COLO668 (cell line): ENCODE results near the gene PMF1.

Source experiments
- DNase-seq: peaks from one replicate; lab custom pipeline; 2025; ENCODE audit not compliant: unreplicated experiment; lab: John Stamatoyannopoulos, UW

Gene PMF1

GRCh38 chr1:156262461-156263287, 49.9 kb downstream of the PMF1 start:
- DNase-seq = no peak

GRCh38 chr1:156263288-156263655, 50.5 kb downstream of the PMF1 start:
- DNase-seq = no peak

GRCh38 chr1:156266051-156266450, 53.2 kb downstream of the PMF1 start:
- no peak for DNase-seq

GRCh38 chr1:156268336-156268735, 55.5 kb downstream of the PMF1 start:
- no peak for DNase-seq

DNA sequence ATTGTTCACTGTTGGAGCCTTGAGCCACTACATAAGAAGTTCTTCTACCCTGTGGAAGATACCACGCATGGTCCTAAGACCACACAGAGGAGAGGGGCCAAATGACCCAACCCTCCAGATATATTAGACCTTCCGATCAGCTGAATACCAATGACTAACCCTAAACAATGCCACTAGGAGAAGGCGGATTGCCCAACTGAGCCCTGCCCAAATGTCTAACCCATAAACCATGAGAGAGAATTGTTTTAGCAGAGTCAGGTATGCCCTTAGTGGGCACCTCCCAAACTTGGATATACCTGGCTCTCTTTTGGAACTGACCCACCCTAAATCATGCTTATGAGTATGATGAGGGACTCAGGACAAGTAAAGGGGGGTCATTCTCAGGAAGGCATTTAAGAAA, 57.5 kb downstream of the PMF1 start:
- no peak for DNase-seq

DNA sequence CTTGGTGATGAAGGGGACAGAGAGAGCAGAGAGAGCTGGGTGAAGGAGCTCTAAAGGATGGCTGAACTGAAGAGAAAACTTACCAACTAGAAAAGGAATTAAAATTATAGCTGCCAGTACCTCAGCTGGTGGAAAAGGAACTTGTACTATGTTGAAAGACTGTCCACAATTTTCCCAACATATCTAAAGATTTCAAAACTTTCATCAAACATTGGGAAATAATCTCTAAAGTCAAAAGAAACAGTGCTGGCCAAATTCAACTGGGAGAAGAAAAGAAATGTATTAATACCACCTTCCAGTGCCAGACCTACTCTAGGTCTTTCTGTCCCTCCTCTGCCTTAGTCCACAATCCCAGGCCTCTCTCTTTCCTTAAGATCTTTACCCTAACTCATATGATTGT, 63.7 kb downstream of the PMF1 start:
- no peak for DNase-seq

GRCh38 chr1:156276966-156277381, 64.2 kb downstream of the PMF1 start:
- no peak for DNase-seq

GRCh38 chr1:156279837-156280236, 67.0 kb downstream of the PMF1 start:
- no peak for DNase-seq

- peak; percentile 12 for DNase-seq
Observed at GRCh38 chr1:156281281-156281680, 68.5 kb downstream of the PMF1 start.

GRCh38 chr1:156281693-156282478, 69.1 kb downstream of the PMF1 start:
- DNase-seq = peak; percentile 64

GRCh38 chr1:156282479-156283222, 69.8 kb downstream of the PMF1 start, which contains the start of gene SMG5:
SMG5 (minus strand) TSS chr1:156282825; CDS start chr1:156282680, 145 bp downstream.
- peak; percentile 98 for DNase-seq

- DNase-seq = no peak
Observed at GRCh38 chr1:156283521-156283920, 70.7 kb downstream of the PMF1 start.

DNA sequence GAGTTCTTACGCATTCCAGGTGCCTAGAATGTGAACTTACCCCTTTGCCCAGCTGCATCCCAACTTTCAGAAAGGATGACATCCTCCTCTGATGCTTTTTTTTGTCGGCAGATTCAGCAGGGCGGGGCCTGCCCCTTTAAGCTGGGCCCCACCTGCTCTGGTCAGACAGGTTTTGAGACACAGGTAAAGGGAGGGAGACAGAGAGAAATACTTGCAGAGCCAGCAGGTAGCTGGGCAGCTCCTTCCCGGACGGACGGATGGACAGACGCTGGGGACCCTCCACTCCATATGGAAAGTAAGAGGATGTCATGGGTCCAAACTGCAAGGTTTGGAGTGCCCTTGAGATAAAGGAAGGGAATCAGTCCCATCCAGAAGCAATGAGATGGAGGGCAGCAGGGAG, 71.3 kb downstream of the PMF1 start, which contains the start of gene TMEM79:
TSS of gene TMEM79 (plus strand) at position 214 of the 400 bp plus-strand sequence. CDS start 902 bp downstream, outside the sequence.
- DNase-seq = peak; percentile 43

DNA sequence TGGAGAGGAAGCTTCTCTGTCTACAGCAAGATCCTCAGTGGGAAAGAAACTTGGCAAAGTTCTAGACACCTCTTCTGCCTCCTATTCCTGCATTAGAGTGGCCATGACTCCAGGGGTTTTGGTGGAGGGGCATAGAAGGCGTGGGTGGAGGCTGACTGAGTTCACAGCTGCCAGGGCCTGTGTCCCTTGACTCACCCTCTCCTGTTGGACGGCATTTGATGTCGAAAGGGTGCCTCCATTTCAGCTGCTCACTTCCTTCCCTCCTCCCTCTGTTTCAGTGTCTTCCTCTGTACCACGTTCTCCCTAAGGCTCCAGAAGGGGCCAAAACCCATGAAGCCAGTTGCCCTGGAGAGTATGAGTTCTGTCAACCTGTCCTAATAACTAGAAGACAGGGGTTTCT, 72.0 kb downstream of the PMF1 start:
- no peak for DNase-seq

DNA sequence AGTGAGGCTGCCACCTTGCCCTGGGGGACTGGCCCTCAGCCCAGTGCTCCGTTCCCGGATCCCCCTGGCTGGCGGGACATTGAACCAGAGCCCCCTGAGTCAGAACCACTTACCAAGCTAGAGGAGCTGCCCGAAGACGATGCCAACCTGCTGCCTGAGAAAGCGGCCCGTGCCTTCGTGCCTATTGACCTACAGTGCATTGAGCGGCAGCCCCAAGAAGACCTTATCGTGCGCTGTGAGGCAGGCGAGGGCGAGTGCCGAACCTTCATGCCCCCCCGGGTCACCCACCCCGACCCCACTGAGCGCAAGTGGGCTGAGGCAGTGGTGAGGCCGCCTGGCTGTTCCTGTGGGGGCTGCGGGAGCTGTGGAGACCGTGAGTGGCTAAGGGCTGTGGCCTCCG, 72.6 kb downstream of the PMF1 start:
- DNase-seq = no peak

- no peak for DNase-seq
Observed at GRCh38 chr1:156286061-156286460, 73.3 kb downstream of the PMF1 start.
